NCI-H128 (cell line): ENCODE measurements around the gene ROR2.

Experiments used
- DNase-seq: peaks from one replicate; lab custom pipeline; 2025; ENCODE audit not compliant: unreplicated experiment; lab: John Stamatoyannopoulos, UW

Gene ROR2

DNA sequence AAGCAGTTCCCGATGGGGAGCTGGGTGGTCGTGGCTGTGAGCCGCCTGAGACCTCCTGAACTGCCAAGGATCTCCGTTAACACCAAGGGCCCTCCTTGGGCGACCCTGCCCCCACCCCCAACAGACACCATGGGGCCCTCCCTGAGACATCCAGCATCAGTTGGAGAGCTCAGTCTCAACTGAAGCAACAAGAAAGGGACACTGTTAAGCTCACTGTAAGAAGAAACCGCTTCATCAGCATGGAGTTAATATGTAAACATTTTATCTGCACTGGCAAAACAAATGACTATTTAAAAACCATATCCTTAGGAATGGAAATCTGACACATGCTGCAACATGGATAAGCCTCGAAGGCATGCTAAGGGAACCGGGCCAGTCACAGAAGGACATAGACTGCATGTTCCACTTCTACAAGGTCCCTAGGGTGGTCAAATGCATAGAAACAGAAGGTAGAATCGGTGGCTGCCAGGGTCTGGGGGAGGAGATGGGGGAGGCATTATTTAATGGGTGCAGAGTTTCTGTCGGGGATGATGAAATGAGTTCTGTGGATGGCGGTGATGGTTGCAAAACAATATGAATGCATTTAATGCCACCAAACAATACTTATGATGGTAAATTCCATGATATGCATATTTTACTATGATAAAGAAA lies 47.4 kb downstream of the ROR2 start:
- no peak for DNase-seq

- no peak for DNase-seq
These were observed 49.2 kb downstream of the ROR2 start for GRCh38 chr9:91900797-91901177.

DNA sequence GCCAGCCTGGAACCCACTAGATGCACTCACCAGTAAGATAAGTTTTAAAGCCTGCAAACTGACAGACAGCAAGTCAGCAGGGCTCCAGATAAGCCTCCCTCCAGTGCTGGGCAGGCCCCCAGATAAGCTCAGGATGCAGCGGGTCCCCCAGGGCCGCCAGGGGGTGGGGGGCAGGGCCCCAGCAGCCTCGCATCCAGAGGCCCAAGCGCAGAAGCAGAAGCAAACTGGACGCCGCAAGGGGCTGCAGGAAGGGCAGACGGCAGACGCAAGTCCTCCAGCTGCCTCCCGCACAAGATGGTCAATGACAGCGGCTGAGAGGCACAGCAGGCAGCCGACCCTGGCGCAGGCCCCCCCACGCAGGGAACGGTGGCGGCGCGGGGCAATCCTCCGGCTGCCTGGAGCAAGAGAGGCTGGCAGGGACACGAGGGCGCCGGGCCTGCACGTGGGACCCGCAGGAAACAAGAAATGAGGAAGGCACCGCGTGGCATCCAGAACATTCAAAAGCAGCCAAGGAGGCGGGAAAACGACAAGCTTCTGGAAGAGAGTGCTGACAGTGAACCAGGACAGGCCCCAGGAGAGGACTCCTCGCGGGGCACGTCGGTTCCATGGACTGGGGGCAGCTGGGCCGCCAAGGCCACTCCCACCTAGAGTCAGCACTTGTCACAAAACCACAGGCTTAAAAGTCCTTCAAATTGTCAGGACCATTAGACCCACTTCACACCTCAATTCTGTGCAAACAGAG lies 49.8 kb downstream of the ROR2 start:
- no peak for DNase-seq

- DNase-seq = no peak
These were observed 50.4 kb downstream of the ROR2 start for GRCh38 chr9:91899594-91899993.

- DNase-seq = no peak
These were observed 50.8 kb downstream of the ROR2 start for GRCh38 chr9:91899219-91899563.

DNA sequence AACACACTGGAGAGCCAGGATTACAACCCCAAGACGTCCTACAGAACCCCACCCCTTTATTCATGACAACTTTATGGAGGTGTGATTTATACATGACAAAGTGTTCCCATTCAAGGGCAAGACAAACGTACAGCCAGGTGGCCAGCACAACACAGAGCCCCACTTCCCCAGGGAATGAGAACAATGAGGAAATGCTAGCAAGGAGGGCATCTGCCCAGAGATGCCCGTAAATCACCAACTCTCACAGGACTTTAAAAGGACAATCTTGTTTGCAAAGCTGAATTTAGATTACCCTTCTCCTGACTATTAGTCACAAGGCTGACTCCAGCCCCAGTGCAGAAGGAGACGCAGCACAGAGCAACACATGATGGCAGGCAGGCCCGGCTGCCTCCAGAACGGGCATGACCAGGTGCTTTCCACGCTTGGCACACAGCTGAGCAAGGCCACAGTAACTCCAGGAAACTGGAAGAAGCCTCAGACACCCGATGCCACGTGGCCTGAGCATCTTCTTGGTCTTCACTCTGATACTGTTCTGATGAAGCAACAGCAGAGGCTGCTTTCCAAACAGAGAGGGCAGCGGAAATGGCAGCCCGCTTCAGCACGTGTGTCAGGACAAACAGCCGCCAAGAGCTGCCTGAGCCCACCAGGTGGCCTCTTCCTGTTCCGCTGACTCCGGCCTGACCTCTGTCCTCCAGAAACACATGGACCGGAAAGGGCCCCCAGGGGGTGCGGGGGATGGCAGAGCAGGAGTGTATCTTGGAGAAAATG lies 51.4 kb downstream of the ROR2 start:
- no peak for DNase-seq

GRCh38 chr9:91897201-91897600 lies 52.8 kb downstream of the ROR2 start:
- DNase-seq = no peak

GRCh38 chr9:91896513-91897121 lies 53.4 kb downstream of the ROR2 start:
- no peak for DNase-seq

GRCh38 chr9:91896097-91896496 lies 53.9 kb downstream of the ROR2 start:
- DNase-seq = no peak

GRCh38 chr9:91894536-91894935 lies 55.5 kb downstream of the ROR2 start:
- DNase-seq = no peak

DNA sequence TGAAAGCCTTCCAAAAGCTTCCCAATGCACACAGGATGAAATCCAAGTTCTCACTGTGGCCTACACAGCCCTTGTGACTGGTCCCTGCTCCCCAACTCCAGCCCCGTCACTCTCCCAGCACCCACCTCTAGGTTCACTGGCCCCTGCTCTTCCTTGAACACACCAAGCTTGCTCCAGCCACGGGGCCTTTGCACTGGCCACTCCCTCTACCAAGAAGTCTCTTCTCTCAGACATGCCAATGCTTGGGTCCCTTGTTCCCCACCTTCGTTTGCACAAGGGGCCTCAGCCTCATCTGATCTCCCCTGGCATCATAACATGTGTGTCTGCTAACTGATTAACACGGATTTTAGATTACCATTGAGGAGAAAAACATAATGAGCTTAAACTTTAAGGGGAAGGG lies 56.0 kb downstream of the ROR2 start:
- no peak for DNase-seq

DNA sequence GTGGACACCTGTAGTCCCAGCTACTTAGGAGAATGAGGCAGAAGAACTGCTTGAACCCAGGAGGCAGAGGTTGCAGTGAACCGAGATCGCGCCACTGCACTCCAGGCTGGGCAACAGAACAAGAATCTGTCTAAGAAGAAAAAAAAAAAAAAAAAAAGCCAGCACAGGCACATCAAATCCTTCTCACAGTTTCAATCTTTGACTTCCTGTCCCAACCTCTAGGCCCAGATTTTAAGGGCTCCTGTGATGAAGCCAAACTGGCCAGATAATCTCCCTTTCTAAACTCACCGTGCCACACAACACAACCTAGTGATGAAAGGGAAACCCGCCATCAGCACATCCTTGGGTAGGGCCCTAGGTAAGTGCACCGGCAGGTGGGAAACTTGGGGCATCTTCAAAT lies 58.1 kb downstream of the ROR2 start:
- no peak for DNase-seq

DNA sequence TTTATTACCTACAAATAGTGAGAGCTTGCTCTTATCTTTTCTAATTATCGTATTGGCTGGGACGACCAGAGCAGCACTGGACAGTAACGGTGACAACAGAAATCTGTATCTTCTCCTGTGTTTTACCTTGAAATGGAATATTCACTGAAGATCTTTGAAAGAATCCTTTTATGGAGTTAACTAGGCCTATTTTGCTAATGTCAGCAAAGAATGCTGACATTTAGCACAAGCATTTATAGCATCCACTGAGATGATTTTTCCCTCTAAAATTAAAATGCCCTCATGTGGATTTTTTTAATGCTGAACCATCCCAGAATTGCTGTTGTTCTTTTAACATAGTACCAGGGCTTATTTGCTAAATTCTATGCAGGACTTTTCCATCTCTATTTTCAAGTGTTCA lies 59.4 kb downstream of the ROR2 start:
- no peak for DNase-seq

DNA sequence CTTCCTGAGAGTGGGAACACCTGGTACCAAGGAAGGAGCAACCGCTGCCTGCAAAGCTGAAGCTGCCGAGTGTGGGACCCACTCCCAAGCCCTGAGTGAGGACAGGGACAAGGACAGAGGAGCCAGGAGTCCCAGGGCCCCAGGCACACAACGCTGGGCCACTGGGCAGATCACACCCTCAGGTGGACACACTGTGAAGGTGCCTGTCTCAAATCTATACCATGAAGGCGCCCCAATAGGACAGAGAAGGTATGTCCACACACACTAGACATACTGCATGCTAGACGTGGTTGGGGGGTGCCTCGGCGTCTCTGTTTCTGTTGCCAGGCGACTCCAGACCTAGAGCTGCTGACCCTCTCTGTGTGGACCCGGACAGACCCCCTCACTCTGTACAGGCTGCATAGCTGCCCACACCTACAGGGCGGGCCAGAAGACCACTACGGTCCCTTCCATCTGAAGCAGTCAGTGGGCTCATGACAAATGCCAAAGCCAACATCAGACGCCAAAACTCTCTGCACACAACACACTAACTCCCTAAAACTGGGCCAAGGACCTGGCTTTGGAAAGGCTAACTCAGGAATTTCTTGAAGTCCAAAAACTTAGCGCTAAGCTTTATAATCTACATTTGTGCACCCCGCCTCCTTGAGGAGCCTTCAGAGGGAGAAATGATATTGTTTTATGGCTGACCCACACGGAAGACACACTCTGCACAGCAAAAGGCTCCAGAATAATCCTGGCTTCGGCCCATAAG lies 60.7 kb downstream of the ROR2 start:
- DNase-seq = no peak

- no peak for DNase-seq
These were observed 63.5 kb downstream of the ROR2 start for GRCh38 chr9:91886414-91887076.

DNA sequence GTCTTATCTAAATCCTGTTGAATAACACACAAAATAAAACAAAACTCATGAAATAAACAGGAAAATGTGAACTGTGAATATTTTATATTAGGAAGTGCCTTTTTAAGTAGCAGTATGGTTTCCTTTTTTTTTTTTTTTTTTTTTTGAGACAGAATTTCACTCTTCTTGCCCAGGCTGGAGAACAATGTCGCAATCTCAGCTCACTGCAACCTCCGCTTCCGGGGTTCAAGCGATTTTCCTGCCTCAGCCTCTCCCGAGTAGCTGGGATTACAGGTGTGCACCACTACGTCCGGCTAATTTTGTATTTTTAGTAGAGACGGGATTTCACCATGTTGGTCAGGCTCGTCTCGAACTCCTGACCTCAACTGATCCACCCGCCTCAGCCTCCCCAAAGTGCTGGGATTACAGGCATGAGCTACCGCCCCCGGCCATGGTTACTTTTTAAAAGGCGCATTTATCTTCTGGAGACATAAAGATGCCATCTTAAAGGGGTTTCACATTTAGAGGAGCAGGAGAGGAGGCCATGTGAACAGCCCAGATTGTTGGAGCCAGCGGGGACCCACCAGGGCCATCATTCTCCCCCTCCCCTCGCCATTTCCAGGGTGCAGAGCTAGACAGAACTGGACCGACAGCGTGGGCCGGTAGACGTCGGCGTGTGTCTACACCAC lies 64.1 kb downstream of the ROR2 start:
- no peak for DNase-seq

- no peak for DNase-seq
These were observed 65.0 kb downstream of the ROR2 start for GRCh38 chr9:91884696-91885687.

GRCh38 chr9:91884153-91884552 lies 65.9 kb downstream of the ROR2 start:
- DNase-seq = no peak

DNA sequence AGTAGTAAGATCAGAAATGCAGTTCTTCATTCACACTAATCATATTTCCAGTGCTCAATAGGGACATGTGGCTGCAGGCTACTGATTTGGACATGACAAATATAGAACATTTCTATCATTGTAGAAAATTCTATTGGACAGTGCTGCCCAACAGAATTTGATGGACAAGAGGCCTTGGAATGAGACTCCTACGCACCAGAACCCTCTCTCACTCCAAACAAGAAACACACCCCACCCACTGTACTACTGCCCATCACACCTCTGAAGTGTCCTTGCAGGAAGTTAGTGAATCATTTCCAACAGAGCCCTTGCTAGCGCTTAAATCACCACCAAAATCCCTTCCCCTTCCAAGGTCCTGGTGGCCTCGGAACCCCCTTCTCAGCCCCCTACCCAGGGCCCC lies 66.5 kb downstream of the ROR2 start:
- DNase-seq = no peak
